Inflammatory macrophage treated with lipopolysaccharide for 1 hour (primary cell): Measurements from ENCODE around the gene GID8.

ENCODE experiments used
- DNase-seq, 2 donors: peaks; one replicate each; pipeline ENCODE4 v3.0.0-alpha.2; 2020 to 2022

GID8 gene

DNA sequence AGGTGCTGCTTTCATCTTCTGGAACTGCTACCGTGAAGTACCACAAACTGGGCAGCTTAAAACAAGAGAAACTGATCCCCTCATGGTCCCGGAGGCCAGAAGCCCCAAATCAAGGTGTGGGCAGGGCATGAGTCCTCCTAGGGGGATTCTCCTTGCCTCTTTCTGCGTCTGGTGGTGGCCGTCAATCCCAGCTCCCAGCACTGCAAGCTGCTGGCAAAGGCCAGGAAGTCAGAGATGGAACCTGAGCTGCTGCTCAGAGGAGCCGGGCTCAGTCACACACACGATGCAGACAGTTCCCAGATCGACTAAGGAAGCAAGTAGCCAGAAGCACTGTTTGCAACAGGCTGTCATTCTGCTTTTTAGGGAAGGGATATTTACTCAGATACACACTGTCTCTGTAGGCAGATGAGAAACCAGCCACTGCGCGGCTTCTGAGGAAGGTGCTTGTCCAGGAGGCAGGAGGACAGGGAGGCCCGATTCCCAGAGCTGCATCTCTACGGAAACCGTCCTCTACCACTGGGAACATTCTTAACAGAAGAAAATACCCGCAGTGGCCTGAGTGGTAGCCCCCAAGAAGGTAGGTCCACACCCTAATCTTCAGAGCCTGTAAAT lies 53.4 kb downstream of the GID8 start:
- no peak for DNase-seq

DNA sequence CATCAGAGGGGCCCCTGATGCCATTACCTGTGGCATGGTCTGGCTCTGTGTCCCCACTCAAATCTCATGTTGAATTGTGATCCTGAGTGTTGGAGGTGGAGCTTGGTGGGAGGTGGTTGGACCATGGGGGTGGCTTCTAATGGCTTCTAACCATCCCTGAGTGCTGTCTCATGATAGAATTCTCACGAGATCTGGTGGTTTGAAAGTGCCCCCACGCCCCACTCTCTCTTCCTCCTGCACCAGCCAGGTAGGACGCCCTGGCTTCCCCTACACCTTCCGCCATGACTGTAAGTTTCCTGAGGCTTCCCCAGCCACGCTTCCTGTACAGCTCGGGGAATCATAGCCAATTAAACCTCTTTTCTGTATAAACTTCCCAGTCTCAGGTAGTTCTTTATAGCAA lies 53.9 kb downstream of the GID8 start:
- DNase-seq = no peak

DNA sequence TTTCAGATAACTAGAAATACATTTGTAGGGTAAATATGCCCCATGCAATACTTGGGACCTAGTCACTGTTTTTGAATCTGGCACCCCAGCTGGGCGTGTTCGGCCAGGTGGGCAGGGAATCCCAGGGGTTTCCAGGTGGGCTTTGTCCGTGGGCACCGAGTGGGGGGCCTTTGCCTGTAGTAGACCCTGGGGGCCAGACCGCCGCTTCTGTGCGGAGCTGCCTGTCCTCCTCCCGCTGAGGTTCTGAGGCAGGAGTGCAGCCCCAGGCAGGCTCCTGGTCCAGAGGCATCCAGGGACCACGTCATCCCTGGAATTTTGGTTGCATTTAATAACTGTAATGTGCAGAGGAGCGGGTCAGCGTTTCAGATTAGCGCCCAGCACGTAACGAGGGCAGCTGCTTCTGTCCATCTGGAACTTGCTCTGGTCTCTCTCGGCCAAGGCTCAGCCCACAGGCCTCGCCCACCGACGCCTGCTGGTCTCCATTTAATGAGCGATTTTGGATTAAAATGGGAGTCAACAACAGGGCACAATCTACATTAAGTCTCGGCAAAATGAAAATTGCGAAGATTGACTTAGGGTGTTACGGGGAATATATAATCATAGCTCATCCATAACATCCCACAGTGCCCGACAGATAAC lies 56.0 kb downstream of the GID8 start:
- no peak for DNase-seq

DNA sequence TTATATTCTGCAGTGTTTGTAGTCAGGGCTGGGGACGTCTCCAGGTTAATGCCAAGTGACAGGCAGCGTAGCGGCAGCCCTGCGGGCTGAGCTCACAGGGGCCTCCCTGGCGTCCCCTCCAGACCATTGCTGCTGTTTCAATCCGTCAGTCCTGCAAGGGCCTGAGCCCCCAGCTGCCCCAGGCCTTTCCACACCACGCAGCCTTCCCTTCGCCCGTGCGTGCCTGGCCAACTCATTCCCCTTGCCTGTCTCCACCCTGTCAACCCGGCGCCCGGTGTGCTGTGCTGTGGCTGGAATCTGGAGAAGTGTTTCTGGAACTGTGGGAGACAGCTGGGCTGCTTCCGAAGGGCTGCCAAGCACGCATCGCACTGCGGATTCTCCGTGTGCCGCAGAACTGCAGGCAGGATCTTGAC lies 56.9 kb downstream of the GID8 start:
- no peak for DNase-seq

DNA sequence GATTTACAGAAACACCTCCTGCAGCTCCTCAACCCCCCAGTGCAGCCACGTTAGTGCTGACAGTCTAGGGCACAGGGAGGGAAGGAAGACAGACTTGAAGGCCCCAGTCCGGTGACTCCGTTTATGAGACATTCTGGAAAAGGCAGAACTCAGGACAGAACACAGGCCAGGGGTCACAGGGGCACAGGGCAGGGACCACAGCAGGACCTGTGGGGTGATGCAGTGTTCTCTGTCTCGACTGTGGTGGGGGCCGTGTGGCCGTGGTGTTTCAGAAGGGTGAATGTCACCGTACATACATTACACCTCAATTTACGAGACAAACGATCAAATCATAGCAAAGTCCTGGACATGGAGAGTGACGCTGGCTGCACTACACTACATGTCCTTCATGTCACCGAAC lies 57.5 kb downstream of the GID8 start:
- no peak for DNase-seq

DNA sequence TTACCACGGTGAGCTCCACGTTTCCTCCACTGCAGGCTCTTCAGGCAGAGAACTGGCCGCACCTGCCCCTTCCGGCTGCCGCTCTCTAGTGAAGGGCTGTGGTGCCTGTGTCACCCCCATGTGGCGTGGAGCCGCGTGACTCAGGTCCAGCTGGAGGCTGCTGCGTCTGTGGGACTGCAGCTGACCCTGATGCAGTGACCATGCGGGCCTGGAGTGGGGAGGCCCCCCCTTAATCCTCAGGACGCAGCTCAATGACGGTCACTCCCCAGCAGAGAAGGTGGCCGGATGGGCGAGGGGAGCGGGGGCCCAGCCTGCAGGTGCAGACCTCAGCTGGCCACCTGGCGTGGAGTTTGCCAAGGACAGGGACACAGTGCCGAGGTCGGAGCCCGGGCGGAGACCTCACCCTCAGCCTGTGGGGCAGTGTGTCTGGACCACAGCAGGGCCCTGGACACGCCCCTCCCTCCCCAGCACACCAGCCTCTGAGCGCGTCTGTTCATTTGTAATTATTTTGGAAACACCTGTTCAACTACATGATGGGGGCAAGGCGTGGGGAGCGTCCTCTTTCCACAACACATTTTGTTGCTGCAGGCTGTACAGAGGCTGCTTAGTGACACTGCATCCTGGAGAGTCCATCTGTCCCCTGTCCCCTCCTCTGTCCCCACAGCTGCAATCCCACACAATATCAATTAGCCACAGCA lies 58.1 kb downstream of the GID8 start:
- no peak for DNase-seq

DNA sequence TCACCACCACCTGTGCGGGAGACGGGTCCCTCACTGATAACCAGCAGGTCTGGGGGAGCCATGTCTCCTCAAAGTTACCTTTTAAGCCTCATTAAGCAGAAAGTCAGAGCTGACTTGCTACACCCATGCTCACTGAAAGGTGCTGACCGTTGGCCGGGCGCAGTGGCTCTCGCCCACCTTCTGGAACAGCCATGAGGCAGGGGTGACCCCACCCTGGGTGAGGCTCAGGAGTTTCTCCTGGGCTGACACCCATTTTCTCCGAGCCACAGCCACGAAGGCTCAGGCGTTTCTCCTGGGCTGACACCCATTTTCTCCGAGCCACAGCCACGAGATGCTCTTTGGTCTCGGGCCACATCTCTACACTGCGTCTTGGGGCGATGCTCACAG lies 58.6 kb downstream of the GID8 start:
- DNase-seq = no peak

DNA sequence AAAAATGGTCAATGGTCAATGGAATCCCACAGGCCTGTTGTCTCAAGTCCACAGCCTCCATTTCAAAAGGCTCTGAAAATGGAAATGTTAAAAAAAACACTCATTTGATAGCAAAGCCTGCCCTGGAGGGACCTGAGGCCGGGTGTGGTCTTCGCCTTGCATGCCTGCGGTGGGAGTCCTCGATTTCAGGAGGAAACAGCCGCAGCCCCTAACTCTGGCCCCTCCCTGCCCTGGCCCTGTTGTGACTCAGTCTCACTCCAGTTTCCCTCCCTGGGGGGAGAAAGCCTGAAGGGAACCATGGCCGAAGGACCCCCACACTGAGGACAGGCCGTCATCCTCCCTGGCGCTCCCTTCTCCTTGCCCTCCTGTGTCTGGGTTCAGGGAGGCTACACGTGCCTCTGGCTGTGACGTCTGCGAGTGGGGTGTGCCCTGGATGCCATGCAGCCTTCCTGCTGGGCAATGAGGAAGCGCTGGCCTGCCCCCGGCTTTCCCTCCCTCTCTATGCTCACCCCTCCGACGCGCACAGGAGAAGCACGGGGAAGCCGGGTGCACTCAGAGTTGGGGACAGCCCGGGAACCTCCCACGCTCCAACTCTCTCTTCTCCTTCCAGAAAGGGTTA lies 59.6 kb downstream of the GID8 start:
- DNase-seq = peak; percentile 79 to 88
